Left lung (tissue), 10 donors: ENCODE measurements around the gene MDM2. TPM values are rescaled to one million over a fixed set of nuclear protein-coding genes. Genes with fewer than 3 reads are reported as not detected.

ENCODE experiments used
- ATAC-seq: fragments of 200-7000 bp; cut with Tn5 transposase; one replicate; pipeline ENCODE4 v1.9.1; 2020; ENCODE audit warnings: moderate library complexity
- DNase-seq, 4 donors: peaks; one replicate each; pipeline ENCODE4 v3.0.0-alpha.2; 2013 to 2020
- H3K27ac ChIP-seq, 2 donors: fragments of 200-600 bp; sonication (generic) in 1 of 2; one replicate each; pipeline versions ENCODE4 v1.5.0 to v1.8.0; 2020 to 2021
- H3K27me3 ChIP-seq, 2 donors: fragments of 200-600 bp; sonication (generic) in 1 of 2; one replicate each; pipeline versions ENCODE4 v1.5.0 to v1.8.0; 2020 to 2021
- H3K36me3 ChIP-seq, 2 donors: fragments of 200-600 bp; sonication (generic) in 1 of 2; one replicate each; pipeline versions ENCODE4 v1.5.0 to v1.8.0; 2020 to 2021
- H3K4me1 ChIP-seq, 2 donors: fragments of 200-600 bp; one replicate each; pipeline ENCODE4 v1.8.0; 2021
- H3K4me3 ChIP-seq, 2 donors: fragments of 200-600 bp; sonication (generic) in 1 of 2; one replicate each; pipeline versions ENCODE4 v1.5.0 to v1.8.0; 2020 to 2021; ENCODE audit warnings: mild to moderate bottlenecking in 1 of 2
- H3K9me3 ChIP-seq, 2 donors: fragments of 200-600 bp; sonication (generic) in 1 of 2; one replicate each; pipeline versions ENCODE4 v1.5.0 to v1.8.0; 2020 to 2021
- intact Hi-C, 2 donors: fragments of 100-400 bp; cut with DNase I; formaldehyde crosslinking; loops; one replicate each; pipeline versions ENCODE4 v1.11.2 to v1.14.2; 2022
- polyA plus RNA-seq, 6 donors: library from polyadenylated mRNA; unstranded; fragments of 120-200 nt; gene quantifications; one replicate each; pipeline ENCODE4 v1.2.1, GENCODE V29; 2013; ENCODE audit not compliant: insufficient read length in 6 of 6
- total RNA-seq, 2 donors: library from RNA; stranded (reverse); fragmentation: NEBNext Ultra II Directional; extraction: Animal tissue kit (Norgen Biotek cat#: 25700); gene quantifications; one replicate each; pipeline ENCODE4 v1.2.1, GENCODE V29; 2021
- TF ChIP-seq, protein P1 (sequence below), 2 donors: fragments of 200-600 bp; sonication (generic) in 1 of 2; IDR thresholded peaks; one replicate each; pipeline versions ENCODE4 v1.5.0 to v1.8.0; 2021; ENCODE audit warnings: antibody characterized with exemption in 2 of 2
- donor health status: DM: no; HTN: yes; CAD: no.
- donor health status: DM: no; HTN: no; CAD: no.

MDM2 gene
- total and polyA plus RNA-seq, 8 donors, result 89.3 to 174 (median 120) TPM

DNA sequence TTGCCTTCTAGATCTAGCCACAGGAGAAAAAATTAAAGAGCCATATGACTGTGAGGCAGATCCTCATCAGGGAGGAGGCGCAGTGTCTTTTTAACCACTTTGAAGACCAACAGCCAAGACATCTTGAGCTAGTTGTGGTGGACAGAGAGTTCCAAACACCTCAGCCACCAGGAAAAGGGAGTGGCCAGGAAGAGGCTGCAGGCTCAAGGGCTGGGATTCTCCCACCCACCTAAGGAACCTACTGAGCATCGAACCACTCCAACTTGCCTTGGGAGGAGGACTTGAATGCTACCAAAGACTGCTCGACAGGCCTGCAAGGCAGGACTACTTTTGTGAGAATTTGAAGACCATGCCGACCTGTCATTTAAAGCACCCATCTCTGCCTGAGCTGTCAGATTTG lies 14.5 kb upstream of the MDM2 start:
- intact Hi-C loops, result no loop called here
- H3K27ac ChIP-seq, result no peak overlapping the region
- ATAC-seq (no peak), DNase-seq (no peak)
- no peaks in the 10 kb centered on the region for H3K27me3 ChIP-seq
- H3K4me1 ChIP-seq, result peaks cover 0 to 4% of the 10 kb centered on the region in 2 donors
- no peaks in the 10 kb centered on the region for H3K36me3 ChIP-seq
- H3K4me3 ChIP-seq, result no peak overlapping the region
- TF ChIP-seq, protein P1, sequence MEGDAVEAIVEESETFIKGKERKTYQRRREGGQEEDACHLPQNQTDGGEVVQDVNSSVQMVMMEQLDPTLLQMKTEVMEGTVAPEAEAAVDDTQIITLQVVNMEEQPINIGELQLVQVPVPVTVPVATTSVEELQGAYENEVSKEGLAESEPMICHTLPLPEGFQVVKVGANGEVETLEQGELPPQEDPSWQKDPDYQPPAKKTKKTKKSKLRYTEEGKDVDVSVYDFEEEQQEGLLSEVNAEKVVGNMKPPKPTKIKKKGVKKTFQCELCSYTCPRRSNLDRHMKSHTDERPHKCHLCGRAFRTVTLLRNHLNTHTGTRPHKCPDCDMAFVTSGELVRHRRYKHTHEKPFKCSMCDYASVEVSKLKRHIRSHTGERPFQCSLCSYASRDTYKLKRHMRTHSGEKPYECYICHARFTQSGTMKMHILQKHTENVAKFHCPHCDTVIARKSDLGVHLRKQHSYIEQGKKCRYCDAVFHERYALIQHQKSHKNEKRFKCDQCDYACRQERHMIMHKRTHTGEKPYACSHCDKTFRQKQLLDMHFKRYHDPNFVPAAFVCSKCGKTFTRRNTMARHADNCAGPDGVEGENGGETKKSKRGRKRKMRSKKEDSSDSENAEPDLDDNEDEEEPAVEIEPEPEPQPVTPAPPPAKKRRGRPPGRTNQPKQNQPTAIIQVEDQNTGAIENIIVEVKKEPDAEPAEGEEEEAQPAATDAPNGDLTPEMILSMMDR (IDR thresholded peaks at IDR 0.05), result no peak
- H3K9me3 ChIP-seq, result no peaks in the 10 kb centered on the region

GRCh38 chr12:68793975-68794652 lies 13.9 kb upstream of the MDM2 start:
- TF ChIP-seq, protein P1 (IDR thresholded peaks at IDR 0.05), result no peak
- H3K4me1 ChIP-seq, result no peaks in the 10 kb centered on the region
- no peak overlapping the region for H3K4me3 ChIP-seq
- no peaks in the 10 kb centered on the region for H3K9me3 ChIP-seq
- no peak overlapping the region for H3K27ac ChIP-seq
- no peak for ATAC-seq
- intact Hi-C loops, result no loop called here
- no peaks in the 10 kb centered on the region for H3K27me3 ChIP-seq
- DNase-seq, result no peak
- H3K36me3 ChIP-seq, result no peaks in the 10 kb centered on the region

DNA sequence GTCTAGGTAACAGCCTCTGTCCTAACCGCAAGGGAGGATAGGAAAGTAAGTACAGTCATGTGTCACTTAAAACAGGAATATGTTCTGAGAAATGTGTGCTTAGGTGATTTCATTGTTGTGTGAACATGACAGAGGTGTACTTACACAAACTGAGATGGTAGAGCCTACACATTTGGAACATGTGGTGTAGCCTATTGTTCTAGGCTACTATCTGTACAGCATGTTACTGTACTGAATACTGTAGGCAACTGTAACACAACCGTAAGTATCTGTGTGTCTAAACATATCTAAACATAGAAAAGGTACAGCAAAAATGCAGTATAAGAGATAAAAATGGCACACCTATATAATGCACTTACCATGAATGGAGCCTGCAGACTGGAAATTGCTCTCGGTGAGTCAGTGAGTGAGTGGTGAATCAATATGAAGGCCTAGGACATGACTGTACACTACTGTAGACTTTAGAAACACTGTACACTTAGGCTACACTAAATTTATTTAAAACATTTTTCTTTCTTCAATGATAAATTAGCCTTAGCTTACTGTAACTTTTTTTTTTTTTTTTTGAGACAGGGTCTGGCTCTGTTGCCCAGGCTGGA lies 13.2 kb upstream of the MDM2 start:
- Histone ChIP-seq H3K4me3 (no peak overlapping the region), H3K9me3 (no peaks in the 10 kb centered on the region), H3K27ac (no peak overlapping the region), H3K4me1 (no peaks in the 10 kb centered on the region), H3K27me3 (no peaks in the 10 kb centered on the region), H3K36me3 (no peaks in the 10 kb centered on the region)
- TF ChIP-seq, protein P1 (IDR thresholded peaks at IDR 0.05), result no peak
- intact Hi-C loops, result no loop called here
- DNase-seq (no peak), ATAC-seq (no peak)

- DNase-seq (no peak), ATAC-seq (no peak)
- TF ChIP-seq, protein P1 (IDR thresholded peaks at IDR 0.05), result no peak
- Histone ChIP-seq H3K36me3 (no peaks in the 10 kb centered on the region), H3K27ac (no peak overlapping the region), H3K4me1 (no peaks in the 10 kb centered on the region), H3K9me3 (no peaks in the 10 kb centered on the region), H3K4me3 (no peak overlapping the region), H3K27me3 (no peaks in the 10 kb centered on the region)
- intact Hi-C loops, result no loop called here
Measured at GRCh38 chr12:68796399-68796798, 11.6 kb upstream of the MDM2 start.

DNA sequence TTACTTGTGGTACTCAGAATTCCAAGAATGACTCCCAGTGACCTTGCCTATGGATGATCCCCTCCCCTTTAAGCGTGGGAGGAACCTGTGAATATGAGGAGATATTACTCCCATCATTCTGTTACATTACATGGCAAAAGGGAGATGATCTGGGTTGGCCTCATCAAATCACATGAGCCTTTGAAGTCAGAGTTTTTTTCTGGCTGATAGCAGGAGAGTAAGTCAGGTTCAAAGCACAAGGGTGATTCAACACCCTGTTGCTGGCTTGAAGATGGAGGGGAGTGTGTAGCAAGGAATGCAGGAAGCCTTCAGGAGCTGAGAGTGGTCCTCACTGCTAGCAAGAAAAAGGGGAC lies 9.1 kb upstream of the MDM2 start:
- no peak overlapping the region for H3K27ac ChIP-seq
- DNase-seq (no peak), ATAC-seq (no peak)
- H3K9me3 ChIP-seq, result no peaks in the 10 kb centered on the region
- no peaks in the 10 kb centered on the region for H3K36me3 ChIP-seq
- H3K4me3 ChIP-seq, result no peak overlapping the region
- no peaks in the 10 kb centered on the region for H3K4me1 ChIP-seq
- TF ChIP-seq, protein P1 (IDR thresholded peaks at IDR 0.05), result no peak
- no peaks in the 10 kb centered on the region for H3K27me3 ChIP-seq
- intact Hi-C loops, result no loop called here
